HepG2 (cell line): ENCODE measurements around the gene NPBWR2. TPM values are rescaled to one million over a fixed set of nuclear protein-coding genes. Genes with fewer than 3 reads are reported as not detected.

ENCODE experiments used
- ATAC-seq: fragments of 200-7000 bp; cut with Tn5 transposase; 3 replicates; pipeline ENCODE4 v1.9.1; 2020; ENCODE audit warnings: mild to moderate bottlenecking, moderate library complexity
- Bru-seq: library from RNA; stranded (reverse); fragments of 400-500 nt; gene quantifications from one replicate; lab custom pipeline; 2021; lab: Mats Ljungman, UMichigan
- BruChase-seq, 2 experiments: library from RNA; stranded (reverse); fragments of 400-500 nt; gene quantifications; one replicate each; lab custom pipeline; 2021; lab: Mats Ljungman, UMichigan
- BruUV-seq: library from RNA; stranded (reverse); fragments of 400-500 nt; replicated peaks from 2 replicates; lab custom pipeline; 2021; lab: Mats Ljungman, UMichigan
- CTCF ChIA-PET: fragments of 300-600 bp; formaldehyde crosslinking; extraction: SDS; loops from one replicate; lab custom pipeline; 2021; ENCODE audit warnings: low total read pairs, inconsistent platforms, low intra/inter-chr PET ratio; lab: Yijun Ruan, JAX
- POLR2A ChIA-PET: fragments of 350-600 bp; sonication (Branson Sonifier 250); formaldehyde crosslinking; loops from one replicate; lab custom pipeline; 2020; ENCODE audit warnings: antibody characterized with exemption, inconsistent platforms; lab: Yijun Ruan, JAX
- DNase-seq: peaks from one replicate; pipeline ENCODE4 v3.0.0-alpha.2; 2015; ENCODE audit warnings: low spot score
- FAIRE-seq: peaks from 3 replicates; lab custom pipeline; 2011; peaks lifted over from hg19 to GRCh38; lab: Jason Lieb, UNC
- H2AFZ ChIP-seq: one replicate; pipeline ENCODE4 v1.6.1; 2011; ENCODE audit warnings: low read length, inconsistent platforms
- H3K27ac ChIP-seq: fragments of 300-600 bp; 3 replicates; pipeline ENCODE4 v1.8.0; 2011; ENCODE audit warnings: mixed run types, mild to moderate bottlenecking, mixed read lengths, low read length, inconsistent platforms; ENCODE audit not compliant: insufficient read depth; ENCODE audit errors: extremely low read length
- H3K27me3 ChIP-seq, 2 experiments: fragments of 200-600 bp in 1 of 2; 2 replicates in 1 of 2; 3 replicates in 1 of 2; pipeline versions ENCODE4 v1.6.0 to v1.8.0; 2011; ENCODE audit warnings: low read length in 2 of 2, mild to moderate bottlenecking in 2 of 2, moderate library complexity in 2 of 2, inconsistent platforms in 1 of 2; ENCODE audit not compliant: insufficient read depth in 2 of 2, control insufficient read depth in 1 of 2
- H3K36me3 ChIP-seq, 2 experiments: fragments of 200-600 bp in 1 of 2; replicated peaks in 1 of 2; 2 replicates in 1 of 2; 3 replicates in 1 of 2; pipeline versions ENCODE4 v1.5.1 to v1.8.0; 2011; ENCODE audit warnings: low read length in 2 of 2, inconsistent platforms in 1 of 2; ENCODE audit not compliant: insufficient read depth in 2 of 2, control insufficient read depth in 1 of 2
- H3K4me1 ChIP-seq: 2 replicates; pipeline ENCODE4 v1.5.1; 2012; ENCODE audit warnings: low read length, inconsistent platforms; ENCODE audit not compliant: insufficient read depth
- H3K4me2 ChIP-seq: 2 replicates; pipeline ENCODE4 v1.6.0; 2011; ENCODE audit warnings: low read depth, low read length, inconsistent platforms
- H3K4me3 ChIP-seq, 3 experiments: fragments of 200-600 bp in 1 of 3; sonication (generic), shearing (Covaris generic) in 1 of 3; replicated peaks in 1 of 3; 2 replicates each; pipeline ENCODE4 v1.5.1; 2011 to 2016; ENCODE audit warnings: low read length in 3 of 3, inconsistent platforms in 2 of 3, low read depth in 2 of 3, mild to moderate bottlenecking in 2 of 3, control low read depth in 1 of 3, mixed read lengths in 1 of 3; ENCODE audit not compliant: insufficient read depth in 1 of 3
- H3K79me2 ChIP-seq: one replicate; pipeline ENCODE4 v1.6.1; 2011; ENCODE audit warnings: low read length, inconsistent platforms; ENCODE audit not compliant: insufficient read depth
- H3K9ac ChIP-seq: 2 replicates; pipeline ENCODE4 v1.6.0; 2011; ENCODE audit warnings: mild to moderate bottlenecking, low read depth, low read length, inconsistent platforms; ENCODE audit not compliant: insufficient read depth
- H3K9me3 ChIP-seq: 2 replicates; pipeline ENCODE4 v1.5.1; 2012; ENCODE audit warnings: mild to moderate bottlenecking, low read length
- H4K20me1 ChIP-seq: 2 replicates; pipeline ENCODE4 v1.6.0; 2011; ENCODE audit warnings: inconsistent platforms, mild to moderate bottlenecking, low read length, moderate library complexity; ENCODE audit not compliant: insufficient read depth
- GABPB1 ChIP-seq: IDR thresholded peaks from 2 replicates; pipeline ENCODE4 v1.6.1; 2016; ENCODE audit warnings: mild to moderate bottlenecking, missing genetic modification reagents, moderate library complexity, missing compliant biosample characterization
- IRX3 ChIP-seq: sonication (generic); formaldehyde crosslinking; IDR thresholded peaks from 2 replicates; pipeline ENCODE4 v1.8.1; 2023; ENCODE audit warnings: mild to moderate bottlenecking, low read depth, missing genetic modification reagents, borderline replicate concordance
- PAWR ChIP-seq: sonication (generic); formaldehyde crosslinking; IDR thresholded peaks from 2 replicates; pipeline ENCODE4 v1.4.0; 2020; ENCODE audit warnings: missing genetic modification reagents, mild to moderate bottlenecking, borderline replicate concordance
- SMAD3 ChIP-seq: sonication (generic); formaldehyde crosslinking; IDR thresholded peaks from 2 replicates; pipeline ENCODE4 v1.4.0; 2020; ENCODE audit warnings: missing genetic modification reagents
- YEATS4 ChIP-seq: sonication (generic); formaldehyde crosslinking; IDR thresholded peaks from 2 replicates; pipeline ENCODE4 v1.4.0; 2020; ENCODE audit warnings: missing genetic modification reagents, borderline replicate concordance
- ZNF251 ChIP-seq: sonication (generic); formaldehyde crosslinking; IDR thresholded peaks from 2 replicates; pipeline ENCODE4 v1.9.0; 2021; ENCODE audit warnings: mild to moderate bottlenecking, missing genetic modification reagents
- ZNF3 ChIP-seq: IDR thresholded peaks from 2 replicates; pipeline ENCODE4 v1.7.0; 2017; ENCODE audit warnings: inconsistent platforms
- WGBS: methylation state at CpG from one replicate; pipeline ENCODE4 v1.1.6; 2017; ENCODE audit warnings: low lambda C conversion rate; 5-methylcytosine and 5-hydroxymethylcytosine counted together
- in situ Hi-C: cut with HindIII; loops from 2 replicates; pipeline ENCODE4 v1.10.0; 2017; ENCODE audit warnings: low pct_unique_long_range_greater_than_20kb; ENCODE audit not compliant: extremely low pct_ligation_motif_present
- intact Hi-C: fragments of 100-400 bp; cut with micrococcal nuclease; formaldehyde crosslinking; loops from one replicate; pipeline ENCODE4 v1.10.0; 2022; ENCODE audit not compliant: unreplicated experiment
- long read RNA-seq, 2 experiments: library from RNA in 1 of 2; library from polyadenylated mRNA in 1 of 2; stranded (forward) in 1 of 2; unstranded in 1 of 2; transcript quantifications; one replicate each; pipeline ENCODE4 v2.0.0, GENCODE V29; 2019 to 2022
- polyA minus RNA-seq, 3 experiments: library from RNA; depleted of rRNA, polyadenylated mRNA; stranded (reverse); fragments of >200 nt; gene quantifications; 2 replicates each; pipeline ENCODE4 v1.2.3, GENCODE V29; 2011; ENCODE audit warnings: low replicate concordance in 1 of 3
- polyA plus RNA-seq, 8 experiments: library from polyadenylated mRNA; depleted of rRNA in 3 of 8; stranded (reverse) in 7 of 8; unstranded in 1 of 8; fragments of >200 nt; fragmentation: Illumina TruSeq in 4 of 8; extraction: Trizol in 4 of 8; gene quantifications; 2 replicates each; pipeline versions ENCODE4 v1.2.1 to v1.2.3, GENCODE V29; 2011 to 2016; ENCODE audit warnings: low read depth in 4 of 8, missing spikeins in 1 of 8, mixed read lengths in 1 of 8; ENCODE audit not compliant: insufficient read depth in 1 of 8
- total RNA-seq, 5 experiments: library from RNA; depleted of rRNA; stranded (reverse); fragments of >200 nt; fragmentation: Illumina TruSeq; extraction: Trizol; gene quantifications; 2 replicates each; pipeline ENCODE4 v1.2.3, GENCODE V29; 2016; ENCODE audit warnings: low read depth in 1 of 5
- TF ChIP-seq, protein P1 (sequence below): sonication (generic); formaldehyde crosslinking; IDR thresholded peaks from 2 replicates; pipeline ENCODE4 v1.4.0; 2020; ENCODE audit warnings: mild to moderate bottlenecking, missing genetic modification reagents
- TF ChIP-seq, protein P2 (sequence below): IDR thresholded peaks from 2 replicates; pipeline ENCODE4 v1.6.1; 2016; ENCODE audit warnings: mild to moderate bottlenecking

NPBWR2 gene, protein sequence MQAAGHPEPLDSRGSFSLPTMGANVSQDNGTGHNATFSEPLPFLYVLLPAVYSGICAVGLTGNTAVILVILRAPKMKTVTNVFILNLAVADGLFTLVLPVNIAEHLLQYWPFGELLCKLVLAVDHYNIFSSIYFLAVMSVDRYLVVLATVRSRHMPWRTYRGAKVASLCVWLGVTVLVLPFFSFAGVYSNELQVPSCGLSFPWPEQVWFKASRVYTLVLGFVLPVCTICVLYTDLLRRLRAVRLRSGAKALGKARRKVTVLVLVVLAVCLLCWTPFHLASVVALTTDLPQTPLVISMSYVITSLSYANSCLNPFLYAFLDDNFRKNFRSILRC
- total RNA-seq (2016; rRNA removed; fragmentation: Illumina TruSeq; extraction: Trizol): not detected in 2 replicates
- not detected in 2 replicates for total RNA-seq (2016; cell fraction: cytosol; rRNA removed; fragmentation: Illumina TruSeq; extraction: Trizol; ENCODE audit: low read depth)
- not detected in 2 replicates for total RNA-seq (2016; cell fraction: insoluble cytoplasmic fraction; rRNA removed; fragmentation: Illumina TruSeq; extraction: Trizol)
- total RNA-seq (2016; cell fraction: membrane; rRNA removed; fragmentation: Illumina TruSeq; extraction: Trizol): not detected in 2 replicates
- total RNA-seq (2016; cell fraction: nucleus; rRNA removed; fragmentation: Illumina TruSeq; extraction: Trizol): not detected in 2 replicates
- polyA plus RNA-seq (2011; rRNA removed): not detected in 2 replicates
- not detected in 2 replicates for polyA plus RNA-seq (2011; cell fraction: cytosol; rRNA removed)
- polyA plus RNA-seq (2011; cell fraction: nucleus; rRNA removed): not detected in 2 replicates
- polyA plus RNA-seq (2012): not detected in 2 replicates
- not detected in 2 replicates for polyA plus RNA-seq (2016; cell fraction: cytosol; fragmentation: Illumina TruSeq; extraction: Trizol; ENCODE audit: low read depth)
- polyA plus RNA-seq (2016; cell fraction: insoluble cytoplasmic fraction; fragmentation: Illumina TruSeq; extraction: Trizol; ENCODE audit: low read depth): not detected in 2 replicates
- not detected in 2 replicates for polyA plus RNA-seq (2016; cell fraction: membrane; fragmentation: Illumina TruSeq; extraction: Trizol; ENCODE audit: low read depth)
- polyA plus RNA-seq (2016; cell fraction: nucleus; fragmentation: Illumina TruSeq; extraction: Trizol; ENCODE audit: insufficient read depth, low read depth): not detected in 2 replicates
- polyA minus RNA-seq (2011; rRNA and poly(A)+ RNA removed; ENCODE audit: low replicate concordance): not detected in 2 replicates
- not detected in 2 replicates for polyA minus RNA-seq (2011; cell fraction: cytosol; rRNA and poly(A)+ RNA removed)
- polyA minus RNA-seq (2011; cell fraction: nucleus; rRNA and poly(A)+ RNA removed): not detected in 2 replicates
- not detected for Bru-seq, nascent RNA
- not detected for BruChase-seq, experiment 1, labeled RNA remaining after a 6-hour chase
- BruChase-seq, experiment 2, labeled RNA remaining after a 2-hour chase: not detected
- long read RNA-seq, experiment 1: 0 reads
- long read RNA-seq, experiment 2: 0 reads

DNA sequence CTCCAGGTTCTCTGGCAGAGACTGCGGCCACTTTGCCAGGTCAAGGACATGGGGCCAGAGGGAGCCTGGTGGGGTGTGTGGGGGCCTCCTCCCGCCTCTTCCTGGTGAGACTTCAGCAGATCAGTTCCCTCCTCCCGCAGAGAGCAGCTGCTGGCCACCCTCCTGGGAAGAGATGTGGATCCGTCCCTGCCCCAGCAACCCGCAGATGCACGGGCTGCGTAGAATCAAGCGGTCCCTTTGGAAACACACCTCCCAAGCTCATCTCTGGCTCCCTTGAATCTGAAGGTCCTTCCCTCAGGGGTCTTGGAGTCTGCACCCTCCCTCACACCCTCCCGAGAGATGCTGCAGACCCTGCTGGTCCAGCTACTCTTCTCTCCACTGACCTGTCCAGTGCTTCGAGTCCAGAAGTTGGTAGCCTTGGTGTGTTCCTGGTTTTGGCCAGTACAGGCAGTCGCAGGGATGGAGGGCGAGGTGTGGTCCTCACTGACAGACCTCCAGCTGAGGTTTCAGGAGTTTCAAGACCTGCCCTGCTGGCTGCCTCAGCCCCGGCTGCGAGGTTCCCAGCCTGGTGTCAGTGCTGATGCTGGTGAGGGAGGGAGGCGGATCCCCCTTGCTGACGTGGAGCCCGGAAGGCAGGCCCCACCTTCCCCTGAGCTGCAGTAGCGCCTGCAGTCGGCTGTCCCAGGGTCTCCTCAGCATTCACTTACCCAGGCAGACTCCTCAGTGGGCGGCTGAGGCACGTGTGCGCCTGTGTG, at the start of gene NPBWR2:
TSS of gene NPBWR2 (minus strand) at position 585 of the 755 bp plus-strand sequence. CDS start 734 bp downstream, outside the sequence.
- POLR2A ChIA-PET: no interaction called here
- no peaks in the 10 kb centered on the region for H3K9me3 ChIP-seq
- DNase-seq (no peak), ATAC-seq (no peak), FAIRE-seq (no peak)
- CTCF ChIA-PET: no interaction called here
- H4K20me1 ChIP-seq: peaks cover 8% of the 10 kb centered on the region; the same call in 1 of the 2 replicates
- H3K27ac ChIP-seq: no peak within 1 kb of the TSS
- H2AFZ ChIP-seq: no peak within 1 kb of the TSS
- no peak within 1 kb of the TSS for H3K4me2 ChIP-seq
- H3K27me3 ChIP-seq: peaks cover 39 to 88% of the 10 kb centered on the region in 2 experiments
- no peaks in the 10 kb centered on the region for H3K79me2 ChIP-seq
- in situ Hi-C loops: no loop called here
- no TSS peak for BruUV-seq
- no peaks in the 10 kb centered on the region for H3K36me3 ChIP-seq
- peaks cover 21% of the 10 kb centered on the region for H3K4me1 ChIP-seq
- no peak within 1 kb of the TSS for H3K4me3 ChIP-seq
- 27% methylated on average over 19 of the region's 22 CpGs for WGBS
- intact Hi-C loops: no loop called here
- no peak within 1 kb of the TSS for H3K9ac ChIP-seq
- no peak for TF ChIP-seq ZNF251 (CRISPR knock-in tag)
- peak; percentile 14; the same call in 1 of the 2 replicates for TF ChIP-seq GABPB1 (CRISPR knock-in tag)
- no peak for TF ChIP-seq YEATS4 (CRISPR knock-in tag)
- TF ChIP-seq, protein P1, sequence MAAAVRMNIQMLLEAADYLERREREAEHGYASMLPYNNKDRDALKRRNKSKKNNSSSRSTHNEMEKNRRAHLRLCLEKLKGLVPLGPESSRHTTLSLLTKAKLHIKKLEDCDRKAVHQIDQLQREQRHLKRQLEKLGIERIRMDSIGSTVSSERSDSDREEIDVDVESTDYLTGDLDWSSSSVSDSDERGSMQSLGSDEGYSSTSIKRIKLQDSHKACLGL (CRISPR knock-in tag): 0 out of 2 replicates have a peak, but pooled peaks have one; percentile 31
- TF ChIP-seq, protein P2, sequence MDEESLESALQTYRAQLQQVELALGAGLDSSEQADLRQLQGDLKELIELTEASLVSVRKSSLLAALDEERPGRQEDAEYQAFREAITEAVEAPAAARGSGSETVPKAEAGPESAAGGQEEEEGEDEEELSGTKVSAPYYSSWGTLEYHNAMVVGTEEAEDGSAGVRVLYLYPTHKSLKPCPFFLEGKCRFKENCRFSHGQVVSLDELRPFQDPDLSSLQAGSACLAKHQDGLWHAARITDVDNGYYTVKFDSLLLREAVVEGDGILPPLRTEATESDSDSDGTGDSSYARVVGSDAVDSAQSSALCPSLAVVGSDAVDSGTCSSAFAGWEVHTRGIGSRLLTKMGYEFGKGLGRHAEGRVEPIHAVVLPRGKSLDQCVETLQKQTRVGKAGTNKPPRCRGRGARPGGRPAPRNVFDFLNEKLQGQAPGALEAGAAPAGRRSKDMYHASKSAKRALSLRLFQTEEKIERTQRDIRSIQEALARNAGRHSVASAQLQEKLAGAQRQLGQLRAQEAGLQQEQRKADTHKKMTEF (CRISPR knock-in tag): no peak
- TF ChIP-seq IRX3 (CRISPR knock-in tag): no peak
- TF ChIP-seq ZNF3: no peak
- TF ChIP-seq SMAD3: no peak
- TF ChIP-seq PAWR (CRISPR knock-in tag): no peak
